ENCODE results near the gene GPRC5C. TPM values are rescaled to one million over a fixed set of nuclear protein-coding genes. Genes with fewer than 3 reads are reported as not detected.

GPRC5C gene
- polyA plus RNA-seq, 2 of the 4 experiments (the other 2 are of a cell fraction): 36.5 to 49.2 TPM

DNA sequence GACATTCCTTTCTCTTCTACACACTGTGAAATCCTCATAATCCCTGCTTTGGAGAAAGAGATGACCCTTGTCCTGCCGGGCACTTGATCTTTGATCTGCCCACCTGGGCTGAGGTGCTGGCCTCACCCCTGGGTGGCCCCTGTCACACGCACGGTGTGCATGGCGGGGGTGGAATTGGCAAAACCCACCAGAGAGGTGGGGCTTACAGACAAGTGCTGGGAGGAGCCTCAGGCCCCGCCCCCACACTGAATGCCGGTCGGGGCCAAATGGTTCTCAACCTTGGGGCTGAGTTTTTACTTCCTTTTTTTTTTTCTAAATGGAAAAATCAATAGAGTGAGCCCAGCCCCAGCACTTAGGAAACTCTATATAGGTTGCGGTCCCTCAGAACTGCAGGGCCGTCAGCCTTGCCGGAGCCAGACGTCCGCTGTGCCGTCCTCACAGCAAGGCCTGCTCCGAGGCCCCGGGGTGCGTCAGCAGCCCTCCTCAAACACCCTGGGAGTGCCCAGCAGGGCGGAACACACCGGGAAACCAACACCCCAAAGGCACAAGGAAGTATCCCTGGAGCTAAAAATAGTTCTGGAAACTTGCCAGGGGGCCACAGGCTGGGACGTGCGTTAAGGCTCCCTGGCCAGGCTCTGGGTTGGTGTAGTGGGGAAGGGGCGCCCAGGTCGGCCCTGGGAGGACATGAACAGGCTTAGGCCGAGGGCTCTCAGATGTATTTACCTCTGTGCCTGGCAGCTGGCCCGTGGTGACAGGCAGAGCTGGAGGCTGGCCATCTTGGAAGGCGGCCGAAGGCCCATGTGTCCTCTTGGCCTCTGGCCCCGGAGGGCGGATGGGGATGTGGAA lies 11.0 kb downstream of the GPRC5C start:
- peak in 1 of 2 experiments; percentile 66 for DNase-seq (ENCODE audit: low read depth in 1 of 2, low spot score in 1 of 2)
- 49% methylated on average over 27 of the region's 28 CpGs for WGBS (ENCODE audit: missing lambda C conversion rate)
- ATAC-seq: peak; percentile 58 to 70
- H3K4me1 ChIP-seq: peaks cover 17% of the 10 kb centered on the region
- peak overlapping the region; percentile 16 to 61; a peak in 5 of 6 replicates for H3K27ac ChIP-seq
- ChIA-PET POLR2A (no interaction called here), CTCF (interaction anchor here (0.6 to 10.1 kb wide), 10 partner anchors 7 to 94 kb away, joined by 3 to 109 read pairs (median 4); no protein-coding TSS in a partner anchor)
- no peak overlapping the region for H3K4me3 ChIP-seq
- peak overlapping the region; percentile 49 for H3K4me2 ChIP-seq
- peaks cover 17% of the 10 kb centered on the region for H3K9me3 ChIP-seq
- FAIRE-seq: no peak
- peak; percentile 95 for TF ChIP-seq MAFK (IDR thresholded peaks at IDR 0.05; ENCODE audit: partially characterized antibody)
- TF ChIP-seq, protein P1, sequence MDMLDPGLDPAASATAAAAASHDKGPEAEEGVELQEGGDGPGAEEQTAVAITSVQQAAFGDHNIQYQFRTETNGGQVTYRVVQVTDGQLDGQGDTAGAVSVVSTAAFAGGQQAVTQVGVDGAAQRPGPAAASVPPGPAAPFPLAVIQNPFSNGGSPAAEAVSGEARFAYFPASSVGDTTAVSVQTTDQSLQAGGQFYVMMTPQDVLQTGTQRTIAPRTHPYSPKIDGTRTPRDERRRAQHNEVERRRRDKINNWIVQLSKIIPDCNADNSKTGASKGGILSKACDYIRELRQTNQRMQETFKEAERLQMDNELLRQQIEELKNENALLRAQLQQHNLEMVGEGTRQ (IDR thresholded peaks at IDR 0.05): no peak

DNA sequence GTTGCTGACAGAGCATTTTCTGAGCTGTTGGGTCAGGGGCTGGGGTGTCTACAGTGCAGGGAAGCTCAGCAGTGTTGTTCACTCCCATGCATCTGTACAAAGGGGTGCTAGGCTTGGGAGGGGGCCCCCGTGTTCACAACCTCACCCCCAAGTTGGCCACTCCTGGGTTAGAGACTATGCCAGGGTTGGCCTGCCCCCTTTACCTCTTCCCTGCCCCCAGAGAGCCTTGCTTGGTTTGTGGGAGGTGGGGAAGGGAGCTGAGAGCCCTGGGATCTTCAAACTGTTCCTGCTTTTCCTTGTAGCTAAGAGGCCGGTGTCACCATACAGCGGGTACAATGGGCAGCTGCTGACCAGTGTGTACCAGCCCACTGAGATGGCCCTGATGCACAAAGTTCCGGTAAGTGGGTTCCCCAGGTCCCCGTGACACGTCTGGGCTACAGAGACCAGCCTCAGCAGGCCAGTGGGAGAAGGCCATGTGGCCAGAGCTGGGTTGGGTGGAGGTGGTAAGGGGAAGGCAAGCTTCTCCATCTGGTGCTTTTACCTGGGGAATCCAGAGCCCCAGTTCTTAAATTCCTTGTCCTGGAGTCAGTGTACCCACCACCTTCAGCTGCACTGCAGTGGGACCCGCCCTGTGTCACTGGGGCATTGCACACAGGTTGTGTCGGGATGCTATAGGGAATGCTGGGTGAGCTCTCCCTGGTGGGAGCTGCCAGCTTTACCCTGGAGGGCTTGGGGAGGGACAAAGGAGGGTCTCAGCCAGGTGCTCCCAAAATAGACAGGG lies 11.8 kb downstream of the GPRC5C start:
- Histone ChIP-seq H3K27ac (peak overlapping the region; percentile 16 to 61; a peak in 5 of 6 replicates), H3K4me3 (no peak overlapping the region), H3K9me3 (peaks cover 9% of the 10 kb centered on the region), H3K4me1 (peaks cover 17% of the 10 kb centered on the region), H3K4me2 (peak overlapping the region; percentile 49)
- no peak for TF ChIP-seq NR3C1 (IDR thresholded peaks at IDR 0.05)
- no peak for TF ChIP-seq CHD2 (IDR thresholded peaks at IDR 0.05; ENCODE audit: low read length, partially characterized antibody)
- no peak for TF ChIP-seq RAD21 (conservative IDR thresholded peaks at IDR 0.05 in 1 of 2, IDR thresholded peaks at IDR 0.05 in 1 of 2)
- no peak for TF ChIP-seq HDAC2 (IDR thresholded peaks at IDR 0.05)
- TF ChIP-seq HOXB13 (CRISPR knock-in tag; IDR thresholded peaks at IDR 0.05; ENCODE audit: low read depth): no peak
- no peak for TF ChIP-seq POLR2AphosphoS2 (conservative IDR thresholded peaks at IDR 0.05; ENCODE audit: low read length)
- POLR2A ChIA-PET: interaction anchor here (1.2 to 1.9 kb wide), 4 partner anchors 10 to 27 kb away, joined by 3 to 6 read pairs (median 5); no protein-coding TSS in a partner anchor
- FAIRE-seq (no peak), ATAC-seq (peak; percentile 4 to 8; a peak in 3 of 6 replicates), DNase-seq (ENCODE audit: low read depth in 1 of 2, low spot score in 1 of 2) (no peak)
- CTCF ChIA-PET: interaction anchor here (0.5 to 10.1 kb wide), 12 partner anchors 8 to 159 kb away, joined by 3 to 109 read pairs (median 4); no protein-coding TSS in a partner anchor
- 84% methylated on average over 8 of the region's 8 CpGs for WGBS (ENCODE audit: missing lambda C conversion rate)

GRCh38 chr17:74444406-74444805 lies 12.5 kb downstream of the GPRC5C start:
- no peak overlapping the region for H3K4me3 ChIP-seq
- no peak for DNase-seq (ENCODE audit: low read depth in 1 of 2, low spot score in 1 of 2)
- TF ChIP-seq FOSB (CRISPR knock-in tag; IDR thresholded peaks at IDR 0.05) (no peak), FOSL2 (IDR thresholded peaks at IDR 0.05) (no peak), FOSL2 (CRISPR knock-in tag; IDR thresholded peaks at IDR 0.05) (no peak), RCOR1 (IDR thresholded peaks at IDR 0.05; ENCODE audit: low read depth, low read length) (no peak), HDAC2 (IDR thresholded peaks at IDR 0.05) (no peak), ZC3H11A (IDR thresholded peaks at IDR 0.05) (no peak), HOXB5 (CRISPR knock-in tag; IDR thresholded peaks at IDR 0.05) (no peak), NPAS2 (CRISPR knock-in tag; IDR thresholded peaks at IDR 0.05; ENCODE audit: borderline replicate concordance) (no peak), TP53 (CRISPR knock-in tag; IDR thresholded peaks at IDR 0.05) (no peak), BHLHE40 (IDR thresholded peaks at IDR 0.05; ENCODE audit: low read depth, low read length) (no peak)
- TF ChIP-seq, protein P1 (IDR thresholded peaks at IDR 0.05): no peak
- FAIRE-seq: no peak
- H3K27ac ChIP-seq: no peak overlapping the region
- ChIA-PET POLR2A (interaction anchor here (1.2 to 1.9 kb wide), 4 partner anchors 9 to 27 kb away, joined by 3 to 6 read pairs (median 5); no protein-coding TSS in a partner anchor), CTCF (interaction anchor here (0.5 to 10.1 kb wide), 11 partner anchors 9 to 158 kb away, joined by 3 to 109 read pairs (median 4); no protein-coding TSS in a partner anchor)
- ATAC-seq: no peak
- H3K4me1 ChIP-seq: peaks cover 17% of the 10 kb centered on the region
- WGBS (ENCODE audit: missing lambda C conversion rate): 86% methylated on average over 12 of the region's 12 CpGs
- H3K4me2 ChIP-seq: no peak overlapping the region
- 0 out of 3 replicates have a peak, but pooled peaks cover 4% of the 10 kb centered on the region for H3K9me3 ChIP-seq
